GM18861 (cell line): ENCODE results near the gene FAM98C.
"Not testable (repeated sequence)": the region's sequence is repeated elsewhere in the genome, so short reads cannot be mapped to it uniquely, and the experiment has no call there.

Source experiments
- ATAC-seq: cut with Tn5 transposase; IDR thresholded peaks from one replicate; pipeline ENCODE4 v1.9.1; 2021; ENCODE audit not compliant: unreplicated experiment

The FAM98C gene

GRCh38 chr19:38425222-38425809, 22.4 kb downstream of the FAM98C start:
- ATAC-seq, result no peak

GRCh38 chr19:38425810-38426466, 23.0 kb downstream of the FAM98C start, which contains the start of gene RASGRP4:
Gene RASGRP4, minus strand, starts transcription at chr19:38426219. Its CDS starts 128 bp downstream, at chr19:38426091.
- no peak for ATAC-seq

- ATAC-seq, result not testable (repeated sequence)
Measured at GRCh38 chr19:38427035-38427677, 24.3 kb downstream of the FAM98C start.

GRCh38 chr19:38429055-38429810, 26.3 kb downstream of the FAM98C start:
- no peak for ATAC-seq

- ATAC-seq, result no peak
Measured at GRCh38 chr19:38429811-38430156, 26.9 kb downstream of the FAM98C start.

- no peak for ATAC-seq
Measured at GRCh38 chr19:38430931-38431330, 28.0 kb downstream of the FAM98C start.

GRCh38 chr19:38433268-38433733, 30.4 kb downstream of the FAM98C start, which contains the start of gene RYR1:
Gene RYR1, plus strand, starts transcription at chr19:38433691. Its CDS starts 139 bp downstream, at chr19:38433830.
- no peak for ATAC-seq

GRCh38 chr19:38434549-38435051, 31.7 kb downstream of the FAM98C start:
- no peak for ATAC-seq

GRCh38 chr19:38437295-38437694, 34.4 kb downstream of the FAM98C start:
- ATAC-seq, result no peak

- ATAC-seq, result no peak
Measured at GRCh38 chr19:38437917-38438316, 35.0 kb downstream of the FAM98C start.

GRCh38 chr19:38440592-38440991, 37.7 kb downstream of the FAM98C start:
- no peak for ATAC-seq

GRCh38 chr19:38441657-38442348, 38.9 kb downstream of the FAM98C start:
- no peak for ATAC-seq

- ATAC-seq, result no peak
Measured at GRCh38 chr19:38442736-38443135, 39.8 kb downstream of the FAM98C start.

- no peak for ATAC-seq
Measured at GRCh38 chr19:38443458-38443999, 40.6 kb downstream of the FAM98C start.

- no peak for ATAC-seq
Measured at GRCh38 chr19:38444026-38444425, 41.1 kb downstream of the FAM98C start.

GRCh38 chr19:38445362-38445761, 42.5 kb downstream of the FAM98C start:
- ATAC-seq, result no peak

GRCh38 chr19:38448225-38448624, 45.3 kb downstream of the FAM98C start:
- ATAC-seq, result no peak

GRCh38 chr19:38449518-38449917, 46.6 kb downstream of the FAM98C start:
- ATAC-seq, result no peak

GRCh38 chr19:38451036-38451435, 48.1 kb downstream of the FAM98C start:
- ATAC-seq, result no peak

GRCh38 chr19:38451629-38452028, 48.7 kb downstream of the FAM98C start:
- no peak for ATAC-seq
